Thoracic aorta (tissue), 2 donors: ENCODE results near the gene KHSRP. TPM values are rescaled to one million over a fixed set of nuclear protein-coding genes. Genes with fewer than 3 reads are reported as not detected.

Source experiments
- ATAC-seq: fragments of 150-250 bp; one replicate; pipeline ENCODE4 v1.8.0; 2017; ENCODE audit warnings: low read depth; ENCODE audit not compliant: insufficient number of reproducible peaks, low FRiP score
- DNase-seq: peaks from one replicate; pipeline ENCODE4 v3.0.0-alpha.2; 2020; ENCODE audit warnings: low spot score
- H3K27ac ChIP-seq, 2 donors: fragments of 200-600 bp; sonication (generic); 1 replicate in 1 of 2; 2 replicates in 1 of 2; pipeline ENCODE4 v1.5.1; 2016; ENCODE audit warnings: mild to moderate bottlenecking in 2 of 2, moderate library complexity in 2 of 2
- H3K27me3 ChIP-seq: fragments of 200-600 bp; sonication (generic); replicated peaks from 2 replicates; pipeline ENCODE4 v1.6.0; 2016; ENCODE audit warnings: mild to moderate bottlenecking; ENCODE audit not compliant: insufficient read depth
- H3K36me3 ChIP-seq: fragments of 200-600 bp; sonication (generic); one replicate; pipeline ENCODE4 v1.5.1; 2016
- H3K4me1 ChIP-seq, 2 donors: fragments of 200-600 bp; sonication (generic); 1 replicate in 1 of 2; 2 replicates in 1 of 2; pipeline versions ENCODE4 v1.5.1 to v1.6.0; 2016; ENCODE audit warnings: low read depth in 2 of 2, mild to moderate bottlenecking in 1 of 2; ENCODE audit not compliant: control insufficient read depth in 1 of 2
- H3K4me3 ChIP-seq: fragments of 200-600 bp; sonication (generic); 2 replicates; pipeline ENCODE4 v1.5.1; 2016; ENCODE audit warnings: mild to moderate bottlenecking
- H3K9me3 ChIP-seq: fragments of 200-600 bp; sonication (generic); 2 replicates; pipeline ENCODE4 v1.5.1; 2016
- total RNA-seq, 2 donors: library from RNA; depleted of rRNA; stranded (reverse); fragments of >200 nt; gene quantifications; one replicate each; pipeline versions ENCODE4 v1.1.0 to v1.2.3, GENCODE V29; 2016
- TF ChIP-seq, protein P1 (sequence below): fragments of 200-600 bp; sonication (generic); IDR thresholded peaks from one replicate; pipeline ENCODE4 v1.5.1; 2019; ENCODE audit warnings: antibody characterized with exemption

Gene KHSRP
- total RNA-seq, 2 donors from 2014 or later: 98.4 to 111 TPM

DNA sequence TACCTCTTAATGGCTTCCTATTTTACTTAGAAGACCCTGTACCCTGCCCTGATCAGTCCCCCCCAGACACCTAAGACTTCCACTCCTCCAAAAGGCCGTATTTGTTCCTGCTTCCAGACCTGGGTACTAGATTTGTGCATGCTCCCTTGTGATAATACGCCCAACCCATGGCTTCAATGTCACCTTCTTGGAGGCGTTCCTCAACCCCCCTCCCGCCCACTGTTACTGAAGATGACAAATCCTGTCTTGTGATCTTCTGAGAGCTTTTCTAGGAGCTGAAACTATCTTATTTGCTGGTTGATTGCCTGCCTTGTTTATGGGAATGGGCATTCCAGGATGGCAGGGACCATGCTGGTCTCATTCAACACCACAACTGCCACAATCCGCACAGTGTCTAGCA lies 25.6 kb upstream of the KHSRP start:
- H3K4me1 ChIP-seq: no peaks in the 10 kb centered on the region
- H3K4me3 ChIP-seq: no peak overlapping the region
- TF ChIP-seq, protein P1, sequence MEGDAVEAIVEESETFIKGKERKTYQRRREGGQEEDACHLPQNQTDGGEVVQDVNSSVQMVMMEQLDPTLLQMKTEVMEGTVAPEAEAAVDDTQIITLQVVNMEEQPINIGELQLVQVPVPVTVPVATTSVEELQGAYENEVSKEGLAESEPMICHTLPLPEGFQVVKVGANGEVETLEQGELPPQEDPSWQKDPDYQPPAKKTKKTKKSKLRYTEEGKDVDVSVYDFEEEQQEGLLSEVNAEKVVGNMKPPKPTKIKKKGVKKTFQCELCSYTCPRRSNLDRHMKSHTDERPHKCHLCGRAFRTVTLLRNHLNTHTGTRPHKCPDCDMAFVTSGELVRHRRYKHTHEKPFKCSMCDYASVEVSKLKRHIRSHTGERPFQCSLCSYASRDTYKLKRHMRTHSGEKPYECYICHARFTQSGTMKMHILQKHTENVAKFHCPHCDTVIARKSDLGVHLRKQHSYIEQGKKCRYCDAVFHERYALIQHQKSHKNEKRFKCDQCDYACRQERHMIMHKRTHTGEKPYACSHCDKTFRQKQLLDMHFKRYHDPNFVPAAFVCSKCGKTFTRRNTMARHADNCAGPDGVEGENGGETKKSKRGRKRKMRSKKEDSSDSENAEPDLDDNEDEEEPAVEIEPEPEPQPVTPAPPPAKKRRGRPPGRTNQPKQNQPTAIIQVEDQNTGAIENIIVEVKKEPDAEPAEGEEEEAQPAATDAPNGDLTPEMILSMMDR: no peak
- ATAC-seq (no peak), DNase-seq (no peak)
- no peaks in the 10 kb centered on the region for H3K27me3 ChIP-seq
- H3K36me3 ChIP-seq: peaks cover 36% of the 10 kb centered on the region
- no peak overlapping the region for H3K27ac ChIP-seq
- peaks cover 3% of the 10 kb centered on the region for H3K9me3 ChIP-seq

DNA sequence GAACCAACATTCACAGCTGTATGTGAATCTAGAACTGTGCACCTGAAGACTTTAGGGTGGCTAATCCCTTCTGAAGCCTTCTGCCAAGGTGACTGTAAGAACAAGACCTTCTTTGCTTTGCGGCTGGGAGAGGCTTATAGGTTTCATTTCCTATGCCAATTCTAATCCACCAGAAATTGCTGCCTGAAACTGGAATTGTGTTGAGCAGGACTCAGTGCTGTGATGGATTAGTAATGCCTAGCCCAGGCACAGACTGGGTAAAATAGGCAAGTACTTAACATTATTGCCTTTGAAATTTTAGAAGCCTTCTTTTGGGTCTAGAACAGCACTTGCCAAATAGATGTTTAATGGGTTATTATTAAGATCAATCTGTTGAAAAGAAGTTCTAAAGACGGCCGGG lies 23.4 kb upstream of the KHSRP start:
- no peak overlapping the region for H3K27ac ChIP-seq
- no peaks in the 10 kb centered on the region for H3K27me3 ChIP-seq
- ATAC-seq: no peak
- no peaks in the 10 kb centered on the region for H3K4me1 ChIP-seq
- TF ChIP-seq, protein P1: no peak
- H3K4me3 ChIP-seq: no peak overlapping the region
- H3K9me3 ChIP-seq: no peaks in the 10 kb centered on the region
- no peak for DNase-seq
- peaks cover 18% of the 10 kb centered on the region for H3K36me3 ChIP-seq

DNA sequence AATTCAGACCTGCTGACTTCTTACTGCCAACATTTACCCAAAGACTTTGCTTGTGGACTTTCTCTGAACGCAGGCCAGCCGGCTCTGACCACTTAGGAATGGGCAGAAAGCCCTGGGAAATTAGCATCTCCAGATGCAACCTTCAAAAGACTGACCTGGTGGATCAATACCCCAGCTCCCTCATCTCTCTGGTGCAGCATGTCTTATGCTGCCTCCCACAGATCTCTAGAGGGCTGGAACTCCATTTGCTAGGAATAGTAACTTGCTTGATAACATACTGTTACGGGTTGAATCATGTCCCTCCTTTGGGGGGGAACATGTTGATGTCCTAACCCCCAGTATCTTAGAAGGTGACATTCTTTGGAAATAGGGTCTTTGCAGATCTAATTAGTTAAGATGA lies 21.8 kb upstream of the KHSRP start:
- ATAC-seq: no peak
- Histone ChIP-seq H3K36me3 (peaks cover 13% of the 10 kb centered on the region), H3K27ac (no peak overlapping the region), H3K4me3 (no peak overlapping the region), H3K4me1 (no peaks in the 10 kb centered on the region), H3K9me3 (no peaks in the 10 kb centered on the region), H3K27me3 (no peaks in the 10 kb centered on the region)
- no peak for DNase-seq
- TF ChIP-seq, protein P1: no peak

DNA sequence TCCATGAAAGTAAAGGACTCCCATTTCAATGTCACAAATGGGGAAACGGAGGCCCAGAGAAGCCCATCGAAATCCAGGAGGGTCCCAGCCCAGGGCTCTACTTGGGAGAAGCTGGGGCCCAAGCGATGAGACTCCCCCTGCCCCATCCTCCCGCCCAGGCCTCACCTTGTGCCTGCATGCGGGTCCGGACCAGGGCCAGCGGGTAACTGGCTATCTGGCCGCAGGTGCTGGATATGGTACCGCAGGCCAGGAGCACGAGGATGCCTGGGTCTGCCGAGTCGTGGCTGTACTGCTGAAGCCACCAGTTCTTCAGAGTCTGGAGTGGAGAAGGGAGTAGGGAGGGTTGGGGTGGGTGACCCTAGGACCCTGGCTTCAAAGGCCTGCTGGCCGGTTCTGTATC lies 19.4 kb upstream of the KHSRP start:
- H3K36me3 ChIP-seq: peaks cover 13% of the 10 kb centered on the region

DNA sequence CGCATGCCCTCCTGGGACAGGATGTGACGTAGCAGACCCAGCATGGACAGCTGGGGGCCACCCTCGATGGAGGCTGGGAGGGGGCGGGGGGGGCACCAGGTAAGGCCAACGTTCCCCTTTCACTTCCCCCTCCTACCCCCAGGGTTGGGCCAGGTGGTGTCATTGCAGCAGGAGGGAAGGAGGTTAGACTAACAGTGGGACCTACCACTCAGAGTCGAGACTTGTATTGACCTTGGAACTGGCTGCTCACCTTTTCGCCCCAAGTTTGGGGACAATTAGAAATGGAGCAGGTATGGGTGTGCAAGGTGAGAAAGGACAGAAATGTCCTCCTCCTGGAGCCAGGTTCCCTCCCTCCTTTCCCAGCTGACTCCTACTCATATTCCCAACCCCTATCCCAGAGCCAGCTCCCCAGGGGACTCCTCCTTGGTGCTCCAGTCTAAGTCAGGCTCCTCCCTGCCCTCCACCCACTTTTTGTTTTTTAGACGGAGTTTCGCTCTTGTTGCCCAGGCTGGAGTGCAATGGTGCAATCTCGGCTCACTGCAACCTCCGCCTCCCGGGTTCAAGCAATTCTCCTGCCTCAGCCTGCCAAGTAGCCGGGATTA lies 17.6 kb upstream of the KHSRP start:
- no peaks in the 10 kb centered on the region for H3K9me3 ChIP-seq
- H3K4me1 ChIP-seq: no peaks in the 10 kb centered on the region
- ATAC-seq (no peak), DNase-seq (no peak)
- TF ChIP-seq, protein P1: no peak
- no peak overlapping the region for H3K4me3 ChIP-seq
- H3K27me3 ChIP-seq: no peaks in the 10 kb centered on the region
- peaks cover 13% of the 10 kb centered on the region for H3K36me3 ChIP-seq
- H3K27ac ChIP-seq: no peak overlapping the region

More for the DNA sequence above, 19.4 kb upstream of the KHSRP start:
- H3K9me3 ChIP-seq: no peaks in the 10 kb centered on the region
- no peak overlapping the region for H3K4me3 ChIP-seq
- H3K27me3 ChIP-seq: no peaks in the 10 kb centered on the region
- no peaks in the 10 kb centered on the region for H3K4me1 ChIP-seq
- TF ChIP-seq, protein P1: no peak
- no peak for DNase-seq
- ATAC-seq: no peak
- no peak overlapping the region for H3K27ac ChIP-seq
